ENCODE results near the gene PRKCB.

PRKCB gene

DNA sequence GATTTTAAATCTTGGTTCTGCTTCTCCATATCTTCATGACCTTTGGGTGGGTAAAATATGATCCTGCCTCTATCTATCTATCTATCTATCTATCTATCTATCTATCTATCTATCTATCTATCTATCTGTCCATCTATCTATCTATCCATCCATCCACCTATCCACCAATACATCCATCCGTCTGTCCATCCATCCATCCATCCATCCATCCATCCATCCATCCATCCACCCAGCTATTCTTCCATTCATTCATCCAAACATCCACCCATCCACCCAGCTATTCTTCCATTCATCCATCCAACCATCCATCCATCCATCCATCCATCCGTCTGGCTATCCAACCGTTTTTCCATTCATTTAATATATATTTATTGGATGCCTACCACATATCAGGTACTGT, 11.5 kb downstream of the PRKCB start:
- Histone ChIP-seq H4K20me1 (ENCODE audit: insufficient read depth, low read length) (no peaks in the 10 kb centered on the region), H3K79me2 (ENCODE audit: low read length) (no peaks in the 10 kb centered on the region), H3K4me2 (ENCODE audit: low read length) (no peak overlapping the region), H2AFZ (ENCODE audit: low read depth, low read length) (no peak overlapping the region), H3K27me3 (ENCODE audit: low read depth, low read length) (peaks cover 66% of the 10 kb centered on the region), H3K9me3 (ENCODE audit: insufficient read depth, low read length) (no peaks in the 10 kb centered on the region), H3K27ac (ENCODE audit: low read length) (no peak overlapping the region), H3K9ac (ENCODE audit: low read length) (no peak overlapping the region), H3K36me3 (replicated peaks; ENCODE audit: low read depth, low read length) (no peaks in the 10 kb centered on the region), H3K4me3 (ENCODE audit: low read length) (no peak overlapping the region), H3K4me1 (ENCODE audit: low read length) (peaks cover 13% of the 10 kb centered on the region)
- no peak for TF ChIP-seq EZH2phosphoT487 (IDR thresholded peaks at IDR 0.05; ENCODE audit: low read depth)

DNA sequence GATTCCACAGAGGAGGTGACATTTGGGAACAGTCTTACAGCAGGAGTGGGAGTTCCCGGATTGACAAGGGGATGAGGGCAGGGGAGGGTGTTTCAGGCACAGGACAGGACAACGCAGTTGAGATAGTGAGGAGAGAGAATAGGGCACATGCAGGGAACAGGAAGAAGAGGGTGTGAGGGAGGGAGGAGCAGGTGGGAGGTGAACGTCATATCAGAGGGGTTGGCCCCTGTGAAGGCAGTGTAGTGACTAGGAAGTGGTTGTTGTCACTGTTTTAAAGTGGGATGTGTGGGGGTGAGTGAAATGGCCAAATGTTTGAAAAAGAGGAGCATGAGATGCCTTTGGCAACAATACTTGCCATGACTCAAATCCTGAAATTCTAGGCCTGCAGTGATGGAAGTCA, 12.2 kb downstream of the PRKCB start:
- H3K27ac ChIP-seq (ENCODE audit: low read length): no peak overlapping the region
- H3K36me3 ChIP-seq (replicated peaks; ENCODE audit: low read depth, low read length): no peaks in the 10 kb centered on the region
- no peak overlapping the region for H3K9ac ChIP-seq (ENCODE audit: low read length)
- H3K4me3 ChIP-seq (ENCODE audit: low read length): no peak overlapping the region
- H4K20me1 ChIP-seq (ENCODE audit: insufficient read depth, low read length): no peaks in the 10 kb centered on the region
- H3K79me2 ChIP-seq (ENCODE audit: low read length): no peaks in the 10 kb centered on the region
- no peaks in the 10 kb centered on the region for H3K9me3 ChIP-seq (ENCODE audit: insufficient read depth, low read length)
- no peak overlapping the region for H2AFZ ChIP-seq (ENCODE audit: low read depth, low read length)
- H3K27me3 ChIP-seq (ENCODE audit: low read depth, low read length): peaks cover 72% of the 10 kb centered on the region
- H3K4me2 ChIP-seq (ENCODE audit: low read length): no peak overlapping the region
- no peak for TF ChIP-seq EZH2phosphoT487 (IDR thresholded peaks at IDR 0.05; ENCODE audit: low read depth)
- TF ChIP-seq CTCF (IDR thresholded peaks at IDR 0.05; ENCODE audit: low read depth, low read length): no peak
- peaks cover 12% of the 10 kb centered on the region for H3K4me1 ChIP-seq (ENCODE audit: low read length)

DNA sequence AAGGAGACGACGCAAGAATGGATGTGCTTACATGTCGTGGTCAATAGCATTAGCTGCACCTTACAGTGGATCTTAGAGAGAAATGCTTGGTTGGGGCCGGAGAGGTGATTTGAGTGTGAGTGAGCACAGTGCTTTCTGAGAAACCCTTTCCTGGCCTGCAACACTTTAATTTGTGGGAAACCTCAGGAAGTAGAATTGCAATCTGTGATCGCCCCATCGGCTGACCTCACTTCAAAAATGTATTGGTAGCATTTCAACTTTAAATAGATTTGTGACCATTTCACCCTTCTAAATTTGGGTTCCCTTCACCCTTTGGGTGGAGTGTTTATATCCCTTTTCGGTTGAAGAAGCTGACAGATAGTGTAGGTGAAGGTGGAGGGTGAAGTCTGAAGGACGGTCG, 13.2 kb downstream of the PRKCB start:
- Histone ChIP-seq H3K9ac (ENCODE audit: low read length) (no peak overlapping the region), H3K27me3 (ENCODE audit: low read depth, low read length) (peaks cover 80% of the 10 kb centered on the region), H3K4me2 (ENCODE audit: low read length) (no peak overlapping the region), H3K4me3 (ENCODE audit: low read length) (no peak overlapping the region), H3K4me1 (ENCODE audit: low read length) (peaks cover 13% of the 10 kb centered on the region), H3K36me3 (replicated peaks; ENCODE audit: low read depth, low read length) (no peaks in the 10 kb centered on the region), H2AFZ (ENCODE audit: low read depth, low read length) (no peak overlapping the region), H4K20me1 (ENCODE audit: insufficient read depth, low read length) (no peaks in the 10 kb centered on the region), H3K27ac (ENCODE audit: low read length) (no peak overlapping the region), H3K9me3 (ENCODE audit: insufficient read depth, low read length) (no peaks in the 10 kb centered on the region), H3K79me2 (ENCODE audit: low read length) (no peaks in the 10 kb centered on the region)
- no peak for TF ChIP-seq CTCF (IDR thresholded peaks at IDR 0.05; ENCODE audit: low read depth, low read length)
- TF ChIP-seq EZH2phosphoT487 (IDR thresholded peaks at IDR 0.05; ENCODE audit: low read depth): no peak

DNA sequence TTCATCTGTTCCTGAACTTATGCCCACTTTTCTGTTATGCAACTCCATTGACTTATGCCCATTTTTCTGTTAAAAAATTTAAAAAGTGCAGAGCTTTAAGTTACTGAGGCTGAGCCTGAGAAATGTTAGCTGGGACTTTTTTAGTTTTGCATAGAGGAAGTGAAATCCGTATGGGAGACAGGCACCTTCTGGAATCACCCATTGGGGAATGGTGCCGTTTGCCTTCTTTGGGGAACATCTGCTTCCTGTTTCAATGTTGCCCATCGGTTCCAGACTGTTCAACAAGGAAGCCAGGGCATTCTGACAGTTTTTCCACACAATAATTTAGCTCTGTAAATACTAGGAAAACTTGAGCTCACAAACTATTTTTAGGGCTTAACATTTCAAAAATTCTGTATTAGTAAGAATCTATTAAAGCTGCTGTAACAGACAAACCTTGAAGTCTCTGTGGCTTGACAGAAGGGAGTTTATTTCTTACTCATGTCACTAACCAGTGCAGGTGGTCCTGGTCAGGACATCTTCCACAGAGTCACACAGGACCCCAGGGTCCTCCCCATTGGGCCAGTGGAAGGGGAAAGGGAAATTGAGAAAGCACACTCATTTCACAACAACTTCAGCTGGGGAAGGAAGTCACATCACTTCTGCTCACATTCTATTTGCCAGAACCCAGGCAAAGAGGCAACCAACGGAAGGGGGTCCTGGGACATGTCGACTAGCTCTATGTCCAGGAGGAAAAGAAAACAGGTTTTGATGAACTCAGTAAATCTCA, 17.2 kb downstream of the PRKCB start:
- Histone ChIP-seq H3K9me3 (ENCODE audit: insufficient read depth, low read length) (no peaks in the 10 kb centered on the region), H3K4me3 (ENCODE audit: low read length) (no peak overlapping the region), H3K79me2 (ENCODE audit: low read length) (no peaks in the 10 kb centered on the region), H3K4me1 (ENCODE audit: low read length) (peaks cover 23% of the 10 kb centered on the region), H3K4me2 (ENCODE audit: low read length) (peak overlapping the region; percentile 10; the same call in 1 of the 2 replicates), H4K20me1 (ENCODE audit: insufficient read depth, low read length) (no peaks in the 10 kb centered on the region; the same call in 1 of the 2 replicates), H3K27ac (ENCODE audit: low read length) (no peak overlapping the region), H3K36me3 (replicated peaks; ENCODE audit: low read depth, low read length) (no peaks in the 10 kb centered on the region), H2AFZ (ENCODE audit: low read depth, low read length) (no peak overlapping the region), H3K27me3 (ENCODE audit: low read depth, low read length) (peaks cover 85% of the 10 kb centered on the region), H3K9ac (ENCODE audit: low read length) (no peak overlapping the region)
- TF ChIP-seq CTCF (IDR thresholded peaks at IDR 0.05; ENCODE audit: low read depth, low read length) (no peak), EZH2phosphoT487 (IDR thresholded peaks at IDR 0.05; ENCODE audit: low read depth) (no peak)

All from OCI-LY3 (cell line).